ENCODE results near the gene CPT1C. TPM values are rescaled to one million over a fixed set of nuclear protein-coding genes. Genes with fewer than 3 reads are reported as not detected.

Gene CPT1C
- polyA plus RNA-seq, 2 of the 4 experiments (the other 2 are of a cell fraction), result 8.5 to 15.4 TPM

DNA sequence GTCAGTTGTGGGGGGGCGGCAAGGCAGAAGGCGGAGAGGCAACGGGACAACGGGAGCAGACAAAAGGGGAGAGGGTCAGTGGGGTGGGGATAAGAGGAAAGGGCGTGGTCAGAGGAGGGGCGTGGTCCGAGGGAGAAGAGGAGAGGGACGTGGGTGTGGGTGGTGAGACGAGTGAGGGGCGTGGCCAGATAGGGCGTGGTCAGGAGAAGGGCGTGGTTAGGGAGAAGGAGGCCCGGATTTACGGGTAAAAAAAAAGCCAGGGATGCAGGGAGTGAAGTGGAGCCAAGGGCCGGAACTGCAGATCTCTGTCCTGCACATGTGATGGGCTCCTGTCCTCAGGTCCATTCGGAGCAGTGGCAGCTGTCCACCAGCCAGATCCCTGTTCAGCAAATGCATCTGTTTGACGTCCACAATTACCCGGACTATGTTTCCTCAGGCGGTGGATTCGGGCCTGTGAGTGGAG lies 21.5 kb downstream of the CPT1C start:
- no peaks in the 10 kb centered on the region for H3K9me3 ChIP-seq
- peak; percentile 80 to 87 for ATAC-seq
- CTCF ChIA-PET, result interaction anchor here (0.6 to 1.9 kb wide), 7 partner anchors 8 to 202 kb away, joined by 3 to 8 read pairs (median 4); partner anchors contain the start of gene RCN3

GRCh38 chr19:49713236-49713845 lies 22.4 kb downstream of the CPT1C start:
- peak overlapping the region; percentile 93 for H3K4me2 ChIP-seq

More for the DNA sequence above, 21.5 kb downstream of the CPT1C start:
- TF ChIP-seq TFCP2L1 (CRISPR knock-in tag; IDR thresholded peaks at IDR 0.05) (no peak), CBX8 (IDR thresholded peaks at IDR 0.05) (no peak), HOXA7 (CRISPR knock-in tag; IDR thresholded peaks at IDR 0.05) (no peak), NR3C1 (IDR thresholded peaks at IDR 0.05) (no peak), SMC3 (IDR thresholded peaks at IDR 0.05) (no peak), CBX2 (IDR thresholded peaks at IDR 0.05; ENCODE audit: borderline replicate concordance, low read depth) (no peak), FOSL2 (IDR thresholded peaks at IDR 0.05) (no peak), FOSL2 (CRISPR knock-in tag; IDR thresholded peaks at IDR 0.05) (0 out of 2 replicates have a peak, but pooled peaks have one; percentile 3), MAFK (IDR thresholded peaks at IDR 0.05; ENCODE audit: partially characterized antibody) (peak; percentile 61), ZNF302 (CRISPR knock-in tag; IDR thresholded peaks at IDR 0.05) (no peak), JUN (IDR thresholded peaks at IDR 0.05) (peak in 1 of 2 experiments; percentile 15; a peak in 1 of 5 replicates)
- TF ChIP-seq, protein P1, sequence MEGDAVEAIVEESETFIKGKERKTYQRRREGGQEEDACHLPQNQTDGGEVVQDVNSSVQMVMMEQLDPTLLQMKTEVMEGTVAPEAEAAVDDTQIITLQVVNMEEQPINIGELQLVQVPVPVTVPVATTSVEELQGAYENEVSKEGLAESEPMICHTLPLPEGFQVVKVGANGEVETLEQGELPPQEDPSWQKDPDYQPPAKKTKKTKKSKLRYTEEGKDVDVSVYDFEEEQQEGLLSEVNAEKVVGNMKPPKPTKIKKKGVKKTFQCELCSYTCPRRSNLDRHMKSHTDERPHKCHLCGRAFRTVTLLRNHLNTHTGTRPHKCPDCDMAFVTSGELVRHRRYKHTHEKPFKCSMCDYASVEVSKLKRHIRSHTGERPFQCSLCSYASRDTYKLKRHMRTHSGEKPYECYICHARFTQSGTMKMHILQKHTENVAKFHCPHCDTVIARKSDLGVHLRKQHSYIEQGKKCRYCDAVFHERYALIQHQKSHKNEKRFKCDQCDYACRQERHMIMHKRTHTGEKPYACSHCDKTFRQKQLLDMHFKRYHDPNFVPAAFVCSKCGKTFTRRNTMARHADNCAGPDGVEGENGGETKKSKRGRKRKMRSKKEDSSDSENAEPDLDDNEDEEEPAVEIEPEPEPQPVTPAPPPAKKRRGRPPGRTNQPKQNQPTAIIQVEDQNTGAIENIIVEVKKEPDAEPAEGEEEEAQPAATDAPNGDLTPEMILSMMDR (IDR thresholded peaks at IDR 0.05), result no peak
- TF ChIP-seq, protein P2, sequence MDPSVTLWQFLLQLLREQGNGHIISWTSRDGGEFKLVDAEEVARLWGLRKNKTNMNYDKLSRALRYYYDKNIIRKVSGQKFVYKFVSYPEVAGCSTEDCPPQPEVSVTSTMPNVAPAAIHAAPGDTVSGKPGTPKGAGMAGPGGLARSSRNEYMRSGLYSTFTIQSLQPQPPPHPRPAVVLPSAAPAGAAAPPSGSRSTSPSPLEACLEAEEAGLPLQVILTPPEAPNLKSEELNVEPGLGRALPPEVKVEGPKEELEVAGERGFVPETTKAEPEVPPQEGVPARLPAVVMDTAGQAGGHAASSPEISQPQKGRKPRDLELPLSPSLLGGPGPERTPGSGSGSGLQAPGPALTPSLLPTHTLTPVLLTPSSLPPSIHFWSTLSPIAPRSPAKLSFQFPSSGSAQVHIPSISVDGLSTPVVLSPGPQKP (IDR thresholded peaks at IDR 0.05; ENCODE audit: low read depth, low read length), result no peak
- POLR2A ChIA-PET, result interaction anchor here (1.0 kb wide), 1 partner anchor 54 kb away, joined by 4 read pairs; the partner anchor contains the start of gene AP2A1
- H3K27ac ChIP-seq, result peak overlapping the region; percentile 77 to 81
- WGBS (ENCODE audit: missing lambda C conversion rate), result 17% methylated on average over 20 of the region's 20 CpGs
- FAIRE-seq (no peak), DNase-seq (ENCODE audit: low read depth in 1 of 2, low spot score in 1 of 2) (peak; percentile 86 to 96)
- peak overlapping the region; percentile 47 for H3K4me3 ChIP-seq
- peaks cover 9% of the 10 kb centered on the region; the same call in 2 of the 3 replicates for H3K4me1 ChIP-seq
- peak overlapping the region; percentile 93 for H3K4me2 ChIP-seq

More at GRCh38 chr19:49713236-49713845, 22.4 kb downstream of the CPT1C start:
- no peak for DNase-seq (ENCODE audit: low read depth in 1 of 2, low spot score in 1 of 2)
- CTCF ChIA-PET, result interaction anchor here (0.6 to 1.9 kb wide), 8 partner anchors 9 to 186 kb away, joined by 3 to 8 read pairs (median 4); partner anchors contain the start of gene RCN3
- no peaks in the 10 kb centered on the region for H3K9me3 ChIP-seq
- 85% methylated on average over 7 of the region's 8 CpGs for WGBS (ENCODE audit: missing lambda C conversion rate)
- FAIRE-seq, result no peak
- POLR2A ChIA-PET, result interaction anchor here (1.0 kb wide), 1 partner anchor 53 kb away, joined by 4 read pairs; the partner anchor contains the start of gene AP2A1
- peak overlapping the region; percentile 47; the same call in 2 of the 3 replicates for H3K4me3 ChIP-seq
- TF ChIP-seq NR3C1 (IDR thresholded peaks at IDR 0.05) (no peak), NPAS2 (CRISPR knock-in tag; IDR thresholded peaks at IDR 0.05; ENCODE audit: borderline replicate concordance) (no peak), JUNB (IDR thresholded peaks at IDR 0.05) (no peak), USF2 (IDR thresholded peaks at IDR 0.05) (no peak), JUN (IDR thresholded peaks at IDR 0.05) (no peak), SREBF2 (IDR thresholded peaks at IDR 0.05) (no peak), KDM5A (IDR thresholded peaks at IDR 0.05) (no peak), CEBPB (IDR thresholded peaks at IDR 0.05) (no peak), RFX5 (IDR thresholded peaks at IDR 0.05) (no peak), RNF2 (IDR thresholded peaks at IDR 0.05; ENCODE audit: borderline replicate concordance, low read depth) (no peak), POLR2AphosphoS2 (conservative IDR thresholded peaks at IDR 0.05; ENCODE audit: low read length) (no peak)
- TF ChIP-seq, protein P3, sequence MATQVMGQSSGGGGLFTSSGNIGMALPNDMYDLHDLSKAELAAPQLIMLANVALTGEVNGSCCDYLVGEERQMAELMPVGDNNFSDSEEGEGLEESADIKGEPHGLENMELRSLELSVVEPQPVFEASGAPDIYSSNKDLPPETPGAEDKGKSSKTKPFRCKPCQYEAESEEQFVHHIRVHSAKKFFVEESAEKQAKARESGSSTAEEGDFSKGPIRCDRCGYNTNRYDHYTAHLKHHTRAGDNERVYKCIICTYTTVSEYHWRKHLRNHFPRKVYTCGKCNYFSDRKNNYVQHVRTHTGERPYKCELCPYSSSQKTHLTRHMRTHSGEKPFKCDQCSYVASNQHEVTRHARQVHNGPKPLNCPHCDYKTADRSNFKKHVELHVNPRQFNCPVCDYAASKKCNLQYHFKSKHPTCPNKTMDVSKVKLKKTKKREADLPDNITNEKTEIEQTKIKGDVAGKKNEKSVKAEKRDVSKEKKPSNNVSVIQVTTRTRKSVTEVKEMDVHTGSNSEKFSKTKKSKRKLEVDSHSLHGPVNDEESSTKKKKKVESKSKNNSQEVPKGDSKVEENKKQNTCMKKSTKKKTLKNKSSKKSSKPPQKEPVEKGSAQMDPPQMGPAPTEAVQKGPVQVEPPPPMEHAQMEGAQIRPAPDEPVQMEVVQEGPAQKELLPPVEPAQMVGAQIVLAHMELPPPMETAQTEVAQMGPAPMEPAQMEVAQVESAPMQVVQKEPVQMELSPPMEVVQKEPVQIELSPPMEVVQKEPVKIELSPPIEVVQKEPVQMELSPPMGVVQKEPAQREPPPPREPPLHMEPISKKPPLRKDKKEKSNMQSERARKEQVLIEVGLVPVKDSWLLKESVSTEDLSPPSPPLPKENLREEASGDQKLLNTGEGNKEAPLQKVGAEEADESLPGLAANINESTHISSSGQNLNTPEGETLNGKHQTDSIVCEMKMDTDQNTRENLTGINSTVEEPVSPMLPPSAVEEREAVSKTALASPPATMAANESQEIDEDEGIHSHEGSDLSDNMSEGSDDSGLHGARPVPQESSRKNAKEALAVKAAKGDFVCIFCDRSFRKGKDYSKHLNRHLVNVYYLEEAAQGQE (IDR thresholded peaks at IDR 0.05), result no peak
- TF ChIP-seq, protein P4, sequence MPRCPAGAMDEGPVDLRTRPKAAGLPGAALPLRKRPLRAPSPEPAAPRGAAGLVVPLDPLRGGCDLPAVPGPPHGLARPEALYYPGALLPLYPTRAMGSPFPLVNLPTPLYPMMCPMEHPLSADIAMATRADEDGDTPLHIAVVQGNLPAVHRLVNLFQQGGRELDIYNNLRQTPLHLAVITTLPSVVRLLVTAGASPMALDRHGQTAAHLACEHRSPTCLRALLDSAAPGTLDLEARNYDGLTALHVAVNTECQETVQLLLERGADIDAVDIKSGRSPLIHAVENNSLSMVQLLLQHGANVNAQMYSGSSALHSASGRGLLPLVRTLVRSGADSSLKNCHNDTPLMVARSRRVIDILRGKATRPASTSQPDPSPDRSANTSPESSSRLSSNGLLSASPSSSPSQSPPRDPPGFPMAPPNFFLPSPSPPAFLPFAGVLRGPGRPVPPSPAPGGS (IDR thresholded peaks at IDR 0.05), result no peak
- peak overlapping the region; percentile 77 to 81; a peak in 5 of 6 replicates for H3K27ac ChIP-seq
- ATAC-seq, result no peak
- peaks cover 9% of the 10 kb centered on the region; the same call in 2 of the 3 replicates for H3K4me1 ChIP-seq
